Esophagus squamous epithelium (tissue), 4 donors: Measurements from ENCODE around the gene CYB5R3.
A peak's percentile ranks its signal among the peaks of the same experiment; 100 is the strongest.

Experiments
- POLR2A ChIP-seq, 4 donors: fragments of 450-650 bp; IDR thresholded peaks; one replicate each; pipeline ENCODE4 v1.6.1; 2017; ENCODE audit warnings: antibody characterized with exemption in 4 of 4, mild to moderate bottlenecking in 4 of 4, moderate library complexity in 3 of 4
- TF ChIP-seq, protein P1 (sequence below), 6 experiments: fragments of 450-650 bp in 4 of 6; fragments of 200-600 bp in 2 of 6; sonication (generic) in 2 of 6; IDR thresholded peaks; one replicate each; pipeline ENCODE4 v1.5.1; 2016 to 2019; ENCODE audit warnings: antibody characterized with exemption in 6 of 6, mild to moderate bottlenecking in 4 of 6, moderate library complexity in 4 of 6

DNA sequence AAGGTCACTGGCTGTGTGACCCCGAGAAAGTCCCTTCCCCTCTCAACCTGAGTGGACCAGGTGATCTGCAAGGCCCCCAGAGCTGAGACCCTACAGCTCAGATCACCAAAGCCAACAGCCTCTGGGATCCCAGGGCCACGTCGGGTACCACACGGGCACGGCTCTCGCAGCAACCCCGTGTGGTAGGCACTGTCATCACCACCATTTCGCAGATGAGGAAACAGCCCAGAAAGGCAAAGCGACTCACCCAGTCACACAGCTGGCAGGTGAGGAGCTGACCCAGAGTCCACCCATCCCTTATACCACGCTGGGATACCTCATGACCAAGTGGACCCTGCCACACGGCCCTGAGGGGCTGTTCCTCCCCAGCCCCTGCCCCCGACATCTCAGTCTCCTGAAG lies 11.6 kb downstream of the CYB5R3 start:
- TF ChIP-seq, protein P1, sequence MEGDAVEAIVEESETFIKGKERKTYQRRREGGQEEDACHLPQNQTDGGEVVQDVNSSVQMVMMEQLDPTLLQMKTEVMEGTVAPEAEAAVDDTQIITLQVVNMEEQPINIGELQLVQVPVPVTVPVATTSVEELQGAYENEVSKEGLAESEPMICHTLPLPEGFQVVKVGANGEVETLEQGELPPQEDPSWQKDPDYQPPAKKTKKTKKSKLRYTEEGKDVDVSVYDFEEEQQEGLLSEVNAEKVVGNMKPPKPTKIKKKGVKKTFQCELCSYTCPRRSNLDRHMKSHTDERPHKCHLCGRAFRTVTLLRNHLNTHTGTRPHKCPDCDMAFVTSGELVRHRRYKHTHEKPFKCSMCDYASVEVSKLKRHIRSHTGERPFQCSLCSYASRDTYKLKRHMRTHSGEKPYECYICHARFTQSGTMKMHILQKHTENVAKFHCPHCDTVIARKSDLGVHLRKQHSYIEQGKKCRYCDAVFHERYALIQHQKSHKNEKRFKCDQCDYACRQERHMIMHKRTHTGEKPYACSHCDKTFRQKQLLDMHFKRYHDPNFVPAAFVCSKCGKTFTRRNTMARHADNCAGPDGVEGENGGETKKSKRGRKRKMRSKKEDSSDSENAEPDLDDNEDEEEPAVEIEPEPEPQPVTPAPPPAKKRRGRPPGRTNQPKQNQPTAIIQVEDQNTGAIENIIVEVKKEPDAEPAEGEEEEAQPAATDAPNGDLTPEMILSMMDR (IDR thresholded peaks at IDR 0.05), result peak in 1 of 6 experiments; percentile 21
- TF ChIP-seq POLR2A (IDR thresholded peaks at IDR 0.05), result no peak
